A549 (cell line): Measurements from ENCODE around the gene MYADML2.

ENCODE experiments used
- MYC ChIP-seq: IDR thresholded peaks from 2 replicates; pipeline ENCODE4 v1.6.1; 2012; ENCODE audit warnings: mild to moderate bottlenecking, inconsistent platforms, low read length, improper control_type of control experiment, borderline replicate concordance
- POLR2AphosphoS2 ChIP-seq: conservative IDR thresholded peaks from 2 replicates; pipeline ENCODE4 v1.6.1; 2012; ENCODE audit warnings: low read length, improper control_type of control experiment, inconsistent platforms

DNA sequence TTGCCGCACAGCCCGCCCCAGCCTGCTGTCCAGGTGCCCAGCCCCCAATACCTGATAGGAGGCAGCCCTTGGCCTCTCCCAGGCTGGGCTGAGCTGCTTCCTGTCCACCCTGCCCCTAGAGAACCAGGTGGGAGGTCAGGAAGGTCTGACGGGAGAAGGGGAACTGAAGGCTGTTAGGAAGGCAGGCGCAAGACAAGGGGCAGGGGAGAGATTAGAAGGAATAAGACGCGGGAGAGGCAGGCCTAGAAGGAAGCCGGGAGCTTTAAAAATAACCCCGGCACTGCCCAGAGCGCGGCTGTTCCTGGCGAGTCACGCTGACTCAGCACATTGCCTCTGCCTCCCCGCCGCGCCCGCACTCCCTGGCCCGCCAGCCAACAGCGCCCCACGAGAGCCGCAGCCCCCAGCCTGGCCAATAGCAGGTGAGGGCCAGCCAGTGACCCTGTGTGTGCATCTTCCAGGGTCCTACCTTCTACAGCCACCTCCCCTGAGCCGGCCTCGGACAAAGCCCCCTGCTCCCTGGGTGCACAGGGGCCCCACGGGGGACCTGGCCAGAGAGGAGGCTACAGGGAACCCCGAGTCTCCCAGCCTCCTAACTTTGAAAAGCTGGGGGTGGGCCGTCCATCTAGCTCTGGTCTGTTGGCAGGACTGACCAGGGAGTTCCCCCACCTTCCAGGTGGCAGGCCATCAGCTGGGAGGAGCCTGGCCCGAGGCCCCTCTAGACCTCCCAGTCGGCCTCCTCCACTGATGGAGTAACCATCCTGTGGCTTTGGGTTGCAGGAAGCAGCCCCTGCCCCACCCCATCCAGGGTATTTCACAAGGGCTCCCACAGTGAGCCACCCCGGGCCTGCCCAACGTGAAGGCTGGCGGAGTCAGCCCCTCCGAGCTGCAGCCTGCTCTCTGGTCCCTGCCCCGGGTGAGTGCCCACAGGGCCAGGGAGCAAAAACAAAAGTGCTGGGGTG lies 23.5 kb downstream of the MYADML2 start:
- no peak for TF ChIP-seq POLR2AphosphoS2
- 0 out of 2 replicates have a peak, but pooled peaks have one; percentile 32 for TF ChIP-seq MYC
